Adrenal gland (tissue), 12 donors: ENCODE results near the gene KDM2A. TPM values are rescaled to one million over a fixed set of nuclear protein-coding genes. Genes with fewer than 3 reads are reported as not detected.

Experiments used
- DNase-seq, 7 donors: peaks; one replicate each; pipeline ENCODE4 v3.0.0-alpha.2; 2019 to 2020
- H3K27ac ChIP-seq, 5 donors: fragments of 200-600 bp; sonication (generic) in 4 of 5; 1 replicate in 3 of 5; 2 replicates in 2 of 5; pipeline versions ENCODE4 v1.5.1 to v1.8.0; 2016 to 2020; ENCODE audit warnings: mild to moderate bottlenecking in 1 of 5
- H3K27me3 ChIP-seq: fragments of 200-600 bp; 2 replicates; pipeline ENCODE4 v1.8.0; 2021
- H3K36me3 ChIP-seq, 2 donors: fragments of 200-600 bp; replicated peaks in 1 of 2; 1 replicate in 1 of 2; 2 replicates in 1 of 2; pipeline versions ENCODE4 v1.5.1 to v1.8.0; 2018 to 2022
- H3K4me1 ChIP-seq, 2 donors: fragments of 200-600 bp; replicated peaks in 1 of 2; 1 replicate in 1 of 2; 2 replicates in 1 of 2; pipeline versions ENCODE4 v1.5.1 to v1.8.0; 2018 to 2021
- H3K4me3 ChIP-seq, 4 donors: fragments of 200-600 bp; sonication (generic) in 3 of 4; one replicate each; pipeline ENCODE4 v1.5.1; 2016 to 2018
- H3K9me3 ChIP-seq, 3 donors: fragments of 200-600 bp; sonication (generic) in 1 of 3; replicated peaks in 1 of 3; 1 replicate in 2 of 3; 2 replicates in 1 of 3; pipeline versions ENCODE4 v1.5.1 to v1.8.0; 2016 to 2021
- CTCF ChIP-seq, 6 experiments: fragments of 450-650 bp in 4 of 6; fragments of 200-600 bp in 2 of 6; sonication (generic) in 1 of 6; IDR thresholded peaks; 1 replicate in 5 of 6; 2 replicates in 1 of 6; pipeline versions ENCODE4 v1.5.1 to v1.8.0; 2016 to 2021; ENCODE audit warnings: antibody characterized with exemption in 6 of 6, mild to moderate bottlenecking in 2 of 6, moderate library complexity in 1 of 6
- POLR2A ChIP-seq, 2 donors: fragments of 450-650 bp; IDR thresholded peaks; one replicate each; pipeline ENCODE4 v1.6.1; 2017; ENCODE audit warnings: antibody characterized with exemption in 2 of 2, mild to moderate bottlenecking in 2 of 2, moderate library complexity in 1 of 2
- WGBS, 4 donors: extraction: QIAGEN DNeasy Blood & Tissue Kit in 2 of 4; methylation state at CpG; one replicate each; pipeline versions ENCODE4 v1.1.5 to v1.1.7; 2013 to 2017; 5-methylcytosine and 5-hydroxymethylcytosine counted together
- intact Hi-C, 2 donors: fragments of 100-400 bp; cut with DNase I; formaldehyde crosslinking; loops; one replicate each; pipeline versions ENCODE4 v1.14.1 to v1.15.0; 2022 to 2023
- polyA plus RNA-seq, 3 donors: library from polyadenylated mRNA; stranded (reverse); fragments of 200-250 nt in 2 of 3; fragments of 350-450 nt in 1 of 3; fragmentation: Illumina TruSeq in 1 of 3; extraction: RNeasy Lipid Tissue Mini Kit (QIAGEN cat#74804) in 1 of 3; gene quantifications; one replicate each; pipeline ENCODE4 v1.2.3, GENCODE V29; 2013 to 2014
- total RNA-seq, 9 donors: library from RNA; depleted of rRNA in 4 of 9; stranded (reverse); fragments of >200 nt in 4 of 9; fragments of 120-200 nt in 1 of 9; fragmentation: NEBNext Ultra II Directional in 1 of 9; extraction: Animal tissue kit (Norgen Biotek cat#: 25700) in 1 of 9; gene quantifications; one replicate each; pipeline versions ENCODE4 v1.1.0 to v1.2.4, GENCODE V29; 2013 to 2023
- donor health status: healthy with polysubstance abuse.
- donor health status: Bipolar disorder and iron deficiency.
- donor health status: DM: yes; HTN: yes; CAD: no.
- donor health status: DM: no; HTN: no; CAD: no.
- donor health status: DM: no; HTN: no; CAD: no.
- donor health status: DM: yes; HTN: yes; CAD: no.

KDM2A gene
- total and polyA plus RNA-seq, 12 donors, result 30.6 to 65.3 (median 45.7) TPM

- peak overlapping the region in 2 of 4 donors; percentile 59 to 61 for H3K4me3 ChIP-seq
- no peaks in the 10 kb centered on the region for H3K9me3 ChIP-seq
- peak in 3 of 7 donors; percentile 51 to 72 (median 57) for DNase-seq
- WGBS, 4 donors, result 8 to 30% (median 22%) methylated on average over 19 to 36 of the region's 36 CpGs
- intact Hi-C loops, result no loop called here
- no peaks in the 10 kb centered on the region for H3K27me3 ChIP-seq
- peak overlapping the region in 2 of 5 donors; percentile 62 to 91 for H3K27ac ChIP-seq
- peaks cover 0 to 60% of the 10 kb centered on the region in 2 donors for H3K36me3 ChIP-seq
- H3K4me1 ChIP-seq, result peaks cover 18 to 33% of the 10 kb centered on the region in 2 donors
- TF ChIP-seq CTCF (IDR thresholded peaks at IDR 0.05) (no peak), POLR2A (IDR thresholded peaks at IDR 0.05) (no peak)
Observed at GRCh38 chr11:67289651-67290479, 170.8 kb downstream of the KDM2A start.

- no peak for DNase-seq
Observed at GRCh38 chr11:67290801-67291200, 171.7 kb downstream of the KDM2A start.

GRCh38 chr11:67291481-67292381 is 172.7 kb downstream of the KDM2A start:
- no peak for DNase-seq

More at GRCh38 chr11:67290801-67291200, 171.7 kb downstream of the KDM2A start:
- Histone ChIP-seq H3K9me3 (no peaks in the 10 kb centered on the region), H3K4me1 (peaks cover 18 to 33% of the 10 kb centered on the region in 2 donors), H3K27me3 (no peaks in the 10 kb centered on the region), H3K36me3 (peaks cover 0 to 51% of the 10 kb centered on the region in 2 donors), H3K4me3 (no peak overlapping the region), H3K27ac (no peak overlapping the region)
- WGBS, 4 donors, result 84 to 100% (median 92%) methylated on average over 3 to 7 of the region's 7 CpGs
- TF ChIP-seq POLR2A (IDR thresholded peaks at IDR 0.05) (no peak), CTCF (IDR thresholded peaks at IDR 0.05) (no peak)
- intact Hi-C loops, result no loop called here

More at GRCh38 chr11:67291481-67292381, 172.7 kb downstream of the KDM2A start:
- no peak overlapping the region for H3K27ac ChIP-seq
- H3K36me3 ChIP-seq, result peaks cover 0 to 47% of the 10 kb centered on the region in 2 donors
- H3K4me1 ChIP-seq, result peaks cover 18 to 33% of the 10 kb centered on the region in 2 donors
- H3K9me3 ChIP-seq, result no peaks in the 10 kb centered on the region
- intact Hi-C loops, result no loop called here
- no peak overlapping the region for H3K4me3 ChIP-seq
- 92 to 95% (median 94%) methylated on average over 9 to 33 of the region's 33 CpGs for WGBS, 4 donors
- TF ChIP-seq POLR2A (IDR thresholded peaks at IDR 0.05) (no peak), CTCF (IDR thresholded peaks at IDR 0.05) (no peak)
- H3K27me3 ChIP-seq, result no peaks in the 10 kb centered on the region
